Measurements from ENCODE around the gene IFNAR1.

IFNAR1 gene

DNA sequence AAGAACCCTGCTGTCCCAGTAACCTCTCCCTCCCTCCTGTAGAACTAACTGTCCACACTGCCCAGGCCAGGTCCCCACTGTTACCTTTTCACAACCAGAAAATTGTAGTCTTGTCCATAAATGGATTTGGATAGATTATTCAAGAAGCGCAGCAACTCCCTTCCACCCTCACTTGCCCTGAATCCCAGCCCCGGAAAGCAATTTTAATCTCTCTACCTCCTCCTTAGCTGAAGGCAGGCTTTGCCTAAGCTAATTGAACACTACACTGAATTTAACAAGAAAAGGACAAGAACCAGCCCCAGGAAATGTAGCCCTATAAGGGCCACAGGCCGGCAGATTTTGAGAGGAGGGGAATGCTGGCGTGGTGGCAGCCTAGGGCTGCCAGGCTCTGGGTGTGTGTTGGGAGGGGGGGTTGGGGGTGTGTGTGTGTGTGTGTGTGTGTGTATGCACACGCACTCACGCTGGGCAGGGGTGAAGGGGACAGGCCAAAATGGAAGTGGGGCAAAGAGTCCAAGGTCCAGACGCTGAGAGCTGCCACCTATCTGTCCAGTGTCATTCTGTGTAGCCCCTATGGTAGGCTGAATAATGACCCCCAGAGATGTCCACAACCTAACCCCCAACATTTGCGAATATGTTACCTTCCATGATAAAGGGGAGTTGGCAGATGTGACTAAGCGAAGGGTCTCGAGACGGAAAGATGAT is 67.7 kb downstream of the IFNAR1 start:
- no peak overlapping the region for H3K4me3 Mint-ChIP-seq
- no peak for ATAC-seq (replicated peaks)
- peaks cover 65 to 83% of the 10 kb centered on the region in 2 donors for H3K27me3 Mint-ChIP-seq
- no peak overlapping the region for H3K27ac Mint-ChIP-seq
- no peaks in the 10 kb centered on the region for H3K36me3 Mint-ChIP-seq (ENCODE audit: insufficient read depth)
- no peak for DNase-seq
- peaks cover 3% of the 10 kb centered on the region in 2 donors for H3K4me1 Mint-ChIP-seq (ENCODE audit: low read depth in 2 of 2)
- H3K9me3 Mint-ChIP-seq = no peaks in the 10 kb centered on the region

DNA sequence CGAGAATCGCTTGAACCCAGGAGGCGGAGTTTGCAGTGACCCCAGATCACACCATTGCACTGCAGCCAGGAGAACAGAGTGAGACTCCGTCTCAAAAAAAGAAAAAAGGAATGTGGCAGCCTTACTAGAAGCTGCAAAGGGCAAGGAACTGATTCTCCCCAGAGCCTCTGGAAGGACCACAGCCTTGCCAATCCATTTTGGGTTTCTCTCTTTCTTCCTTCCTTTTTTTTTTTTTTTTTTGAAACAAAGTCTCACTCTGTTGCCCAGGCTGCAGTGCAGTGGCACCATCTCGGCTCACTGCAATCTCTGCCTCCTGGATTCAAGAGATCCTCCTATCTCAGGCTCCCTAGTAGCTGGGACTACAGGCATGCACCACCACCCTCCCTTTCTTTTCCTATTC is 68.6 kb downstream of the IFNAR1 start:
- DNase-seq (no peak), ATAC-seq (replicated peaks) (no peak)
- Mint-ChIP-seq H3K4me3 (no peak overlapping the region), H3K27ac (no peak overlapping the region), H3K4me1 (ENCODE audit: low read depth in 2 of 2) (peaks cover 3 to 5% of the 10 kb centered on the region in 2 donors), H3K36me3 (ENCODE audit: insufficient read depth) (no peaks in the 10 kb centered on the region), H3K9me3 (no peaks in the 10 kb centered on the region), H3K27me3 (peaks cover 66 to 85% of the 10 kb centered on the region in 2 donors)

- DNase-seq (no peak), ATAC-seq (replicated peaks) (peak; percentile 26)
- no peaks in the 10 kb centered on the region for H3K9me3 Mint-ChIP-seq
- H3K27ac Mint-ChIP-seq = no peak overlapping the region
- peaks cover 68 to 85% of the 10 kb centered on the region in 2 donors for H3K27me3 Mint-ChIP-seq
- peaks cover 3 to 5% of the 10 kb centered on the region in 2 donors for H3K4me1 Mint-ChIP-seq (ENCODE audit: low read depth in 2 of 2)
- no peaks in the 10 kb centered on the region for H3K36me3 Mint-ChIP-seq (ENCODE audit: insufficient read depth)
- no peak overlapping the region for H3K4me3 Mint-ChIP-seq
Measured at GRCh38 chr21:33394260-33394659, 69.5 kb downstream of the IFNAR1 start.

- H3K27me3 Mint-ChIP-seq = peaks cover 56 to 82% of the 10 kb centered on the region in 2 donors
- H3K4me1 Mint-ChIP-seq (ENCODE audit: low read depth in 2 of 2) = peaks cover 0 to 6% of the 10 kb centered on the region in 2 donors
- no peak overlapping the region for H3K27ac Mint-ChIP-seq
- no peaks in the 10 kb centered on the region for H3K36me3 Mint-ChIP-seq (ENCODE audit: insufficient read depth)
- H3K9me3 Mint-ChIP-seq = no peaks in the 10 kb centered on the region
- no peak overlapping the region for H3K4me3 Mint-ChIP-seq
- DNase-seq = no peak
- ATAC-seq (replicated peaks) = no peak
Measured at GRCh38 chr21:33395891-33396331, 71.1 kb downstream of the IFNAR1 start.

DNA sequence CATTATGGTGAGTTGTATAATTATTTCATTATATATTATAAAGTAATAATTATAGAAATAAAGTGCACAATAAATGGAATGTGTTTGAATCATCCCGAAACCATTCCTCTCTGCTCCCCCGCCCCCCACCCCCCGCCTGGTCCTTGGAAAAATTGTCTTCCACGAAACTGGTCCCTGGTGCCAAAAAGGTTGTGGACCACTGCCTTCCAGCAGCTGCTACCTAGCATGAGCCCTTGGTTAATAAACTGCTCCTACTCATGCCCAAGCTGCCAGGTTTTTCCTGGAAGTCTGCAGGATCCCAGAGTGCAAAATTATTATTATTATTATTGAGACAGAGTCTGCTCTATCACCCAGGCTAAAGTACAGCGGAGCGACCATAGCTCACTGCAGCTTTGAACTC is 71.7 kb downstream of the IFNAR1 start:
- Mint-ChIP-seq H3K36me3 (ENCODE audit: insufficient read depth) (no peaks in the 10 kb centered on the region), H3K4me3 (no peak overlapping the region), H3K4me1 (ENCODE audit: low read depth in 2 of 2) (peaks cover 0 to 7% of the 10 kb centered on the region in 2 donors), H3K9me3 (no peaks in the 10 kb centered on the region), H3K27me3 (peaks cover 57 to 82% of the 10 kb centered on the region in 2 donors), H3K27ac (no peak overlapping the region)
- DNase-seq = no peak
- ATAC-seq (replicated peaks) = no peak

- Mint-ChIP-seq H3K4me1 (ENCODE audit: low read depth in 2 of 2) (peaks cover 0 to 7% of the 10 kb centered on the region in 2 donors), H3K36me3 (ENCODE audit: insufficient read depth) (peaks cover 2% of the 10 kb centered on the region), H3K27ac (no peak overlapping the region), H3K9me3 (no peaks in the 10 kb centered on the region), H3K4me3 (no peak overlapping the region), H3K27me3 (peaks cover 52 to 82% of the 10 kb centered on the region in 2 donors)
- no peak for ATAC-seq (replicated peaks)
- no peak for DNase-seq
Measured at GRCh38 chr21:33396951-33397350, 72.2 kb downstream of the IFNAR1 start.

- peaks cover 4% of the 10 kb centered on the region for H3K36me3 Mint-ChIP-seq (ENCODE audit: insufficient read depth)
- ATAC-seq (replicated peaks) = no peak
- H3K27me3 Mint-ChIP-seq = peaks cover 44 to 82% of the 10 kb centered on the region in 2 donors
- H3K9me3 Mint-ChIP-seq = no peaks in the 10 kb centered on the region
- H3K4me1 Mint-ChIP-seq (ENCODE audit: low read depth in 2 of 2) = peaks cover 0 to 7% of the 10 kb centered on the region in 2 donors
- no peak overlapping the region for H3K27ac Mint-ChIP-seq
- no peak overlapping the region for H3K4me3 Mint-ChIP-seq
- no peak for DNase-seq
Measured at GRCh38 chr21:33397717-33398116, 72.9 kb downstream of the IFNAR1 start.

- Mint-ChIP-seq H3K4me3 (no peak overlapping the region), H3K9me3 (no peaks in the 10 kb centered on the region), H3K36me3 (ENCODE audit: insufficient read depth) (peaks cover 4% of the 10 kb centered on the region), H3K4me1 (ENCODE audit: low read depth in 2 of 2) (peaks cover 0 to 7% of the 10 kb centered on the region in 2 donors), H3K27ac (no peak overlapping the region), H3K27me3 (peaks cover 40 to 76% of the 10 kb centered on the region in 2 donors)
- DNase-seq = no peak
- no peak for ATAC-seq (replicated peaks)
Measured at GRCh38 chr21:33398361-33398760, 73.6 kb downstream of the IFNAR1 start.

DNA sequence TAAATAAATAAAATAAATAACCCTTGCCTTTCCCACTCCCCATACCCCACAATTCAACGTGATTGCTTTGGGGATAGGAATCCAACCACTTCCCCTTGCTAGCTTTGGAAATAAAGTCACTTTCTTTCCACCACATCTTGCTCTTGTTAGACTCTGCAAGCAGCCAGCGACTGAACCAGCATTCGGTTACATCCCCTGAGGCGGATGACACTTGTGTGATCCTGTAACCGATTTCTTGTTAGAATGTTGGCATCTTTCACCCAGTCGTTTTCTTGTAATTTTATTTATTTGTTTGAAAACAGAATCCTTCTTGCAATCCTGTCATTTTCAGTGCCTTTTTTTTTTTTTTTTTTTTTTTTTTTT is 76.8 kb downstream of the IFNAR1 start:
- Mint-ChIP-seq H3K27me3 (peaks cover 40 to 73% of the 10 kb centered on the region in 2 donors), H3K4me3 (no peak overlapping the region), H3K27ac (no peak overlapping the region), H3K4me1 (ENCODE audit: low read depth in 2 of 2) (peaks cover 0 to 10% of the 10 kb centered on the region in 2 donors), H3K36me3 (ENCODE audit: insufficient read depth) (peaks cover 9% of the 10 kb centered on the region), H3K9me3 (no peaks in the 10 kb centered on the region)
- ATAC-seq (replicated peaks) = no peak
- no peak for DNase-seq

DNA sequence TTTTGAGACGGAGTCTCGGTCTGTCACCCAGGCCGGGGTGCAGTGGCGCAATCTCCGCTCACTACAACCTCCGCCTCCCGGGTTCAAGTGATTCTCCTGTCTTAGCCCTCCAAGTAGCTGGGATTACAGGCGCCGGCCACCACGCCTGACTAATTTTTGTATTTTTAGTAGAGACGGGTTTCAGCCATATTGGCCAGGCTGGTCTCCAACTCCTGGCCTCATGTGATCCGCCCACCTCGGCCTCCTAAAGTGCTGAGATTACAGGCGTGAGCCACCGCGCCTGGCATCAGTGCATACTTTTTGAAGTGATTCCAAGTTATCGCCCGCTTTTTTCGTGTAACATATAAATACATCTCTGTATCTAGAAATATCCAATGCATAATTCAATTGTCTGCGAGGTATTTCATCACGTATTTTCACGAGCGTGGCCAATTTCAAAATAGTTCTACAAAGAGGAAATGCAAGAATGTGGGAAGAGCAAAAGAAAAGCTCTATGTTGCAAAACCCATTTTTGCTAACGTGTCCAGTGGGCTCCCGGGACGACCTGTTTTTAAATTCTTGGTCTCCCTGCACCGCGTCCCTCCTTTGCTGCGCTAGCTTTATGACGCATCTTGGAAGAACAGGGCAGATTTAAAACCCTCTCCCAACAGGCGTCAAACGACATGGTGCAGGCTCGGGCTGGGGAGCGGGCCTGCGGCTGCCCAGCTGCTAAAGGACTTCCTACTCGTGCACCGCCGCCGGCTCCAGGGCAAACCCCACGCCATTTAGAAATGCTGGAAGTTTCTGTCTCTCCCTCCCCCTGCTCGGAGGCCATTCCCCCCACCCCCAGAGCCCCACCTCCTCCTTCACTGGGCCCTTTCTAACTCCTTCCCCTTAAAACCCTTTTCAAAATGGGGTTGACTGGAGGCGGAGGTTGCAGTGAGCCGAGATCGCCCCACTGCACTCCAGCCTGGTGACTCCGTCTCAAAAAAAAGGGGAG is 77.5 kb downstream of the IFNAR1 start:
- Mint-ChIP-seq H3K9me3 (no peaks in the 10 kb centered on the region), H3K4me3 (peak overlapping the region; percentile 45 to 60), H3K27me3 (peaks cover 40 to 78% of the 10 kb centered on the region in 2 donors), H3K36me3 (ENCODE audit: insufficient read depth) (peaks cover 9% of the 10 kb centered on the region), H3K4me1 (ENCODE audit: low read depth in 2 of 2) (peaks cover 0 to 10% of the 10 kb centered on the region in 2 donors), H3K27ac (no peak overlapping the region)
- ATAC-seq (replicated peaks) = peak; percentile 23
- DNase-seq = no peak

- Mint-ChIP-seq H3K27me3 (peaks cover 33 to 69% of the 10 kb centered on the region in 2 donors), H3K4me1 (ENCODE audit: low read depth in 2 of 2) (peaks cover 0 to 8% of the 10 kb centered on the region in 2 donors), H3K36me3 (ENCODE audit: insufficient read depth) (peaks cover 9% of the 10 kb centered on the region), H3K4me3 (peak within 1 kb of the TSS; percentile 63 to 73), H3K27ac (no peak within 1 kb of the TSS), H3K9me3 (no peaks in the 10 kb centered on the region)
- DNase-seq (peak in 1 of 3 experiments; percentile 21), ATAC-seq (replicated peaks) (peak; percentile 69)
Measured at GRCh38 chr21:33403128-33403785, 78.5 kb downstream of the IFNAR1 start, which contains the start of gene IFNGR2. IFNGR2 (plus strand) TSS chr21:33403413; CDS start chr21:33403544, 131 bp downstream.

DNA sequence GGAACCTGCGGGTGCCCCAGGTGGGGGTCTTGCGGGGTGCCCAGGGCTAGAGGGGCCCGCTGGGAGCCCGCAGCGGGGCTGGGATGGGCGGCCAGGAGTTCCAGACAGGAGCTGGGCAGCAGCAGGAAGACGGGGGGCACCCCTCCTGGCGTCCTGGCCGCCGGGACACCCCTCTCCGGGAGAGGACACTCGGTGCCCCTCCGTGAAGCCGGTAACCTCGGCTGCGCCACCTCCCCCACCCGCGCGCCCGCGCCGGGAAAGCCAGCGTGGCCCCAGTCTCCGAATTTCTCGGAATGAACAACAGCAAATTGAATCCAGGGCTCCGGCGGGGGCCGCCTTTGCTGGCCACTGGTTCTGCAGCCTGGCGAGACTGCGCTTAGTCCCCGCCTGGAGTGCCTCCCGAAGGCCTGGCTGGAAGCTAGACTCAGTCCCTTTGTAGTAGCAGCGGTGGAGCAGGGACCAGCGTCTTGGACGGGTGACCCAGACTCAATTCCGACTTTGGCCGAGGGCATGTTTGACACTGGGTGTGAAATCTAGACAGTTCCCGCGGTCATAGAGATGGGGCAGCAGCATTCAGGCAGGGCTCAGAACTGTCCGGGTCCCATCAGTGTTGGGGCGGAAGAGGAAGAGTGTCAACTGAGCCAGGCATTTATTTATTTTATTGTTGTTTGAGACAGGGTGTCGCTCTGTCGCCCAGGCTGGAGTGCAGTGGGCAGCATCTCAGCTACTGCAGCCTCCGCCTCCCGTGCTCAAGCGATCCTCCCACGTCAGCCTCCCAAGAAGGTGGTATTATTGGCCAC is 79.2 kb downstream of the IFNAR1 start:
- Mint-ChIP-seq H3K4me3 (peak overlapping the region; percentile 63 to 73), H3K27me3 (peaks cover 30 to 69% of the 10 kb centered on the region in 2 donors), H3K36me3 (ENCODE audit: insufficient read depth) (peaks cover 9% of the 10 kb centered on the region), H3K27ac (no peak overlapping the region), H3K9me3 (no peaks in the 10 kb centered on the region), H3K4me1 (ENCODE audit: low read depth in 2 of 2) (peaks cover 0 to 8% of the 10 kb centered on the region in 2 donors)
- peak; percentile 7 for ATAC-seq (replicated peaks)
- no peak for DNase-seq

All from effector memory CD8-positive, alpha-beta T cell (primary cell).